Ecto neural progenitor cell (in vitro differentiated cells): ENCODE results near the gene PACS2.

Source experiments
- DNase-seq: peaks from one replicate; pipeline ENCODE4 v3.0.0-alpha.2; 2018; ENCODE audit warnings: low spot score

Gene PACS2

GRCh38 chr14:105423488-105424195 lies 109.1 kb downstream of the PACS2 start:
- DNase-seq, result no peak

GRCh38 chr14:105424861-105425260 lies 110.3 kb downstream of the PACS2 start:
- DNase-seq, result no peak

- DNase-seq, result no peak
Measured at GRCh38 chr14:105425823-105426247, 111.3 kb downstream of the PACS2 start.

GRCh38 chr14:105426416-105427130 lies 112.0 kb downstream of the PACS2 start:
- DNase-seq, result no peak

- no peak for DNase-seq
Measured at GRCh38 chr14:105427412-105427811, 112.9 kb downstream of the PACS2 start.

GRCh38 chr14:105427936-105428485 lies 113.5 kb downstream of the PACS2 start:
- no peak for DNase-seq

GRCh38 chr14:105430042-105430441 lies 115.5 kb downstream of the PACS2 start:
- DNase-seq, result no peak

- no peak for DNase-seq
Measured at GRCh38 chr14:105430565-105430964, 116.0 kb downstream of the PACS2 start.

GRCh38 chr14:105431256-105431655 lies 116.7 kb downstream of the PACS2 start:
- no peak for DNase-seq

- no peak for DNase-seq
Measured at GRCh38 chr14:105432657-105433056, 118.1 kb downstream of the PACS2 start.

GRCh38 chr14:105433161-105433605 lies 118.6 kb downstream of the PACS2 start:
- DNase-seq, result no peak

GRCh38 chr14:105436402-105436801 lies 121.9 kb downstream of the PACS2 start:
- no peak for DNase-seq

GRCh38 chr14:105436891-105437722 lies 122.6 kb downstream of the PACS2 start:
- DNase-seq, result no peak

GRCh38 chr14:105437723-105438500 lies 123.4 kb downstream of the PACS2 start:
- no peak for DNase-seq

GRCh38 chr14:105439179-105439578 lies 124.6 kb downstream of the PACS2 start:
- no peak for DNase-seq

- no peak for DNase-seq
Measured at GRCh38 chr14:105439710-105440553, 125.4 kb downstream of the PACS2 start.

- DNase-seq, result no peak
Measured at GRCh38 chr14:105440554-105440900, 126.0 kb downstream of the PACS2 start.

- no peak for DNase-seq
Measured at GRCh38 chr14:105440992-105441391, 126.4 kb downstream of the PACS2 start.

- no peak for DNase-seq
Measured at GRCh38 chr14:105442125-105442524, 127.6 kb downstream of the PACS2 start.

GRCh38 chr14:105442834-105443233 lies 128.3 kb downstream of the PACS2 start:
- DNase-seq, result no peak

GRCh38 chr14:105444859-105445258 lies 130.3 kb downstream of the PACS2 start:
- DNase-seq, result no peak
